Activated T-cell treated with anti-CD3 and anti-CD28 coated beads for 24 hours (primary cell): Measurements from ENCODE around the gene CCDC24.
A peak's percentile ranks its signal among the peaks of the same experiment; 100 is the strongest.

ENCODE experiments used
- DNase-seq: peaks from one replicate; pipeline ENCODE4 v3.0.0-alpha.2; 2020; ENCODE audit warnings: low read depth

The CCDC24 gene

GRCh38 chr1:43963890-43964289 lies 27.5 kb upstream of the CCDC24 start:
- DNase-seq: no peak

- DNase-seq: no peak
These were observed 26.1 kb upstream of the CCDC24 start for GRCh38 chr1:43965316-43965715.

GRCh38 chr1:43968348-43968948 lies 23.0 kb upstream of the CCDC24 start:
- DNase-seq: no peak

- DNase-seq: no peak
These were observed 22.0 kb upstream of the CCDC24 start for GRCh38 chr1:43969416-43969745.

GRCh38 chr1:43969746-43970466 lies 21.5 kb upstream of the CCDC24 start, which contains the start of gene DPH2:
TSS of gene DPH2 (plus strand) at chr1:43970010. CDS start at chr1:43970176, 166 bp downstream.
- peak; percentile 94 for DNase-seq

- no peak for DNase-seq
These were observed 20.9 kb upstream of the CCDC24 start for GRCh38 chr1:43970502-43970901.

GRCh38 chr1:43970911-43971310 lies 20.5 kb upstream of the CCDC24 start:
- no peak for DNase-seq

GRCh38 chr1:43971336-43971980 lies 19.9 kb upstream of the CCDC24 start:
- no peak for DNase-seq

- no peak for DNase-seq
These were observed 17.4 kb upstream of the CCDC24 start for GRCh38 chr1:43973981-43974442.

- peak; percentile 94 for DNase-seq
These were observed 16.8 kb upstream of the CCDC24 start, which contains the start of gene ATP6V0B for GRCh38 chr1:43974443-43975248. TSS of gene ATP6V0B (plus strand) at chr1:43974960. CDS start at chr1:43975041, 81 bp downstream.

- peak; percentile 4 for DNase-seq
These were observed 16.0 kb upstream of the CCDC24 start for GRCh38 chr1:43975249-43975961.

GRCh38 chr1:43976045-43976444 lies 15.4 kb upstream of the CCDC24 start:
- no peak for DNase-seq

GRCh38 chr1:43976890-43977289 lies 14.5 kb upstream of the CCDC24 start:
- DNase-seq: no peak

- no peak for DNase-seq
These were observed 13.8 kb upstream of the CCDC24 start for GRCh38 chr1:43977376-43978263.

GRCh38 chr1:43978264-43978550 lies 13.2 kb upstream of the CCDC24 start:
- no peak for DNase-seq

GRCh38 chr1:43978551-43979260 lies 12.7 kb upstream of the CCDC24 start, which contains the start of gene B4GALT2:
TSS of gene B4GALT2 (plus strand) at chr1:43979210. CDS start at chr1:43981161, 1,951 bp downstream.
- DNase-seq: peak; percentile 19

GRCh38 chr1:43979261-43979527 lies 12.2 kb upstream of the CCDC24 start:
- DNase-seq: no peak

GRCh38 chr1:43979528-43980254 lies 11.7 kb upstream of the CCDC24 start:
- peak; percentile 32 for DNase-seq

- DNase-seq: no peak
These were observed 10.9 kb upstream of the CCDC24 start for GRCh38 chr1:43980255-43981134.
